OCI-M2 (cell line): Measurements from ENCODE around the gene TAF6L.
"Not testable (repeated sequence)": the region's sequence is repeated elsewhere in the genome, so short reads cannot be mapped to it uniquely, and the experiment has no call there.

Experiments
- DNase-seq: peaks from one replicate; lab custom pipeline; 2025; ENCODE audit not compliant: unreplicated experiment; lab: John Stamatoyannopoulos, UW

The TAF6L gene

DNA sequence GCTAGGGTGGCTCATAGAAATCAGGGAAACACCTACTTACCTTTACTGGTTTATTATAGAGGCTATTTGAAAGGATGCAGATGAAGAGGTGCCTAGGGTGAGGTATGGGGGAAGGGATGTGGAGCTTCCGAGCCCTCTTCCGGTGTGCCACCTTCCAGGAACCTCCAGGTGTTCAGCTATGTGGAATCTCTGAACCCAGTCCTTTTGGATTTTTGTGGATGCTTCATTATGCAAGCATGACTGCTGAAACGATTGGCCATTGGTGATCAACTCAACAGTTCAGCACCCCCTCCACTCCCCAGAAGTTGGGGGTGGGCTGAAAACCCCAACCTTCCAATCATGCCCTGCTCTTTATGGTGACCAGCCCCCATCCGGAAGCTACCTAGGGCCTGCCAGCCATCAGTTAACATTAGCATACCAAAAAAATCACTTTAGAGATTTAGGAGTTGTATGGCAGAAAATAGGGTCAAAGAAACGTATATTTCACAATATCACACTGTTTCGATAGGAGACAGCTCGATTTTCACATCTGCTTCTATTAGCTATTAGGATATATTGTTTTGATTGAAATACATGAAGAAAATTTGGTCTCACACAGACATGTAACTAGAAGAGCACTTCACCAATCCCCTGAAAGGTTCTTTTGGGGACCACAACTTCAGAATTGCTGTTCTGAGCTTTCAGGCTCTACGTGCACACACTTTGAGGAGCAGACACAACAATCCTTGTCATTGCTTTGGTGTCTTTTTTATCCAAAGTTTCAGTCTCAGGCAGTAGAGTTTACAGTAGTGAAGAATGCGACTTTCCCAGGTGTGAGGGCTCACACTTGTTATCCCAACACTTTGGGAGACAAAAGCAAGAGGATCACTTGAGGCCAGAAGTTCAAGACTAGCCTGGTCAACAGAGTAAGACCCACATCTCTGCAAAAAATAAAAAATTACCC is 13.1 kb upstream of the TAF6L start:
- DNase-seq = no peak

DNA sequence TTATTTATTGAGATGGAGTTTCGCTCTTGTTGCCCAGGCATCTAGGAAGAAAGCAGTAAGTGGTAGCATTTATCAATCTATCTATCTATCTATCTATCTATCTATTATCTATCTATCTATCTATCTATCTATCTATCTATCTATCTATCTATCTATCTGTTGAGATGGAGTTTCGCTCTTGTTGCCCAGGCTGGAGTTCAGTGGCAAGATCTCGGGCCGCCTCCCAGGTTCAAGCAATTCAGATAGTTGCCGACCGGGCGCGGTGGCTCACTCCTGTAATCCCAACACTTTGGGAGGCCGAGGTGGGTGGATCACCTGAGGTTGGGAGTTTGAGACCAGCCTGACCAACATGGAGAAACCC is 10.3 kb upstream of the TAF6L start:
- not testable (repeated sequence) for DNase-seq

DNA sequence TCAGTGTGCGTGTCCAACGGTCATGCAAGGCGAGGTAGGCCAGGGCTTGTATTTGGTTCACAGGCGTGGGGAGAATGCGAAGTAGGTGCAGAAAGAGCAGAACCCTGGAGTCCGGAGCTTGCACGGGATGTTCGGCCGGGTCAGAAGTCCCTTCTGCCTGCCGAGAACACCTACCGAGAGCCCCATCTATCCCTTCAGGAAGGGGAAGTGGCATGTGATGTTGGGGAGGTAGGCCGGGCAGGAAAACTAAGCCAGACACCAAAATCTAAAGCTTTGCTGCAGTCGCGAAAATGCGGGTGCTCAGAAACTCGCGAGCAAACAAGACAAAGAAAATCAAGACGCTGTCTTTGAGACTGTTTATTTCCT is 435 bp upstream of the TAF6L start:
- DNase-seq = no peak

DNA sequence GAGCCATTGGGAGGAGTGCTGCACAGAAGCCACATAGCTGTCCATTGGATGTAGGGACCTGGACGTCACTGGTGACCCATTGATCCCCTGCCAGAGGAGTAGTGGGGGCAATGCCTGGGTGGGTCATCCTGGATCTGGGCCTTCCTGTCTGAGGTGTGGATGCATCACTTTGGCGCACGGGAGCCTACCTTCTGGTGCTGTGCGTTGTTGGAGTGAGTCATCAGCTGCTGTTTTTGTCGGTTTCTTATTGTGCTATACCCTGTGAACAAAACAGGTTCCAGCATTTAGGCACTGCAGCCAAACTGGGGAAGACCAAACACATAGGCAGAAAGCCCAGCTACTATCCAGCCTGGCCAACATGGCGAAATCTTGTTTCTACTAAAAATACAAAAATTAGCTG is 3.2 kb downstream of the TAF6L start:
- DNase-seq = no peak

DNA sequence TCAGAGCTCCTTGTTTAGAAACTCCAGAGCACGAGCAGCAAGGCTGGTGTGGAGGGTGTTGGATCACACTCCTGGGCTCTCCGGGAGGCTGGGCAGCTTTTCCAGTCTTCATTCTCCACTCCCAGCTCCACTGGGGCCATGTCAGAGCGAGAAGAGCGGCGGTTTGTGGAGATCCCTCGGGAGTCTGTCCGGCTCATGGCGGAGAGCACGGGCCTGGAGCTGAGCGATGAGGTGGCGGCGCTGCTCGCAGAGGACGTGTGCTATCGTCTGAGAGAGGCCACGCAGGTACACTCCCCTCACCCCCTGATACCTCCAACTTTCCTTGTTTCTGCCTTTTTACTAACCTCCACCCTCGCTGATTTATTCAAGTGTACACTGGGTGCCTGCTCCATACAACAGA is 4.5 kb downstream of the TAF6L start:
- no peak for DNase-seq

DNA sequence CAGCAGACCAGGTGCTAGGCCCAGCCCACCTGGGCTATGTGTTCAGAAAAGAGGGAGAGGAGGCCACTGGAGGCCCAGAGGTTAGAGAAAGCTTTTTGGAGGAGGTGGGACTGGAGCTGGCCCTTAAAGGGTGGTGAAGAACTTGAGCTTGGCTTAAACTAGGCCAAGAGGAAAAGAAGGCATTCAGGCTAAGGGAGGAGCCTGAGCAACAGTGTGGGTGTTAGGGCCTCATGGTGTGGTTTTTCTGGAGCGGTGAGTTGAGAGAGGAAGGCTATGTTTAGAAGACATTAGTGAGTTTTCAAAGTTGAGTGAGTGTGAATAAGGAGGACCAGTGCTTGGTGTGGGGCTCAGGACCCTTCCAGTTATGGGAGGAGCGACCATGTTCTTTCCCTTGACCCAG is 6.2 kb downstream of the TAF6L start:
- DNase-seq = no peak

DNA sequence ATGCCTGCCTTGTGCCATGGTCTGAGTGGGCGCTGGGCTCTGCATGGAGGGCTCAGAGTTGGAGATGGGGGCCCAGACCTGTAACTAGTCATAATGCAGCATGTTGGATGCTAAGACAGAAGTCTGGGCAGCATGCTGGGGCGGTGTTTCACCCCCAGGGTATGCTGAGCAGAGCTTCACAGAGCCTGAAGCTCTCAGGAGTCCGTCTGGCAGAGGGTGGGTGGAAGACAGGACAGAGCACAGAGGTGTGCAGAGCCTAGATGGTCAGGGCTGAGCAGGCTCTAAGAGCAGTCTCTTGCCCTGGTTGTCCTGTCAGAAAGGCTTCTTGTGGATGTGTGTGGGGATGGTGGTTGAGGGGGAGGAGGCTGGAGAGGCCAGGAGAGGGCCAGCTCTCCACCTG is 7.2 kb downstream of the TAF6L start:
- DNase-seq = no peak

DNA sequence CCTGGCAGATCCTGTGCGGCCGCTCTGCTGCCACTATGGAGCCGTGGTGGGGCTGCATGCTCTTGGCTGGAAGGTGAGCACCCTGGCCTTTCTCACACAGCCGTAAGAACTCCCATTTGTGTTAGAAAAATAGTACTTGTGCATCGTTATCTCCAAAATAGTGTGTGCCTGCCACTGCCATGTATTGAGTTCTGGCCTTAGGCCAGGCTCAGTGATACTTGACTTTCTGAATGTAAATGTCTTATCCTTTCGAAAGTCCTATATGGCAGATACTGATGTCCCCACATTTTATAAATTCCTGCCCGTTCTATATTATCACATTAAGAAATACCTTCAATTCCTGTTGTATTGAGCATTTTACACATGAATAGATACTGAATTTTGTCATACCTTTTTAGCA is 11.6 kb downstream of the TAF6L start:
- no peak for DNase-seq

DNA sequence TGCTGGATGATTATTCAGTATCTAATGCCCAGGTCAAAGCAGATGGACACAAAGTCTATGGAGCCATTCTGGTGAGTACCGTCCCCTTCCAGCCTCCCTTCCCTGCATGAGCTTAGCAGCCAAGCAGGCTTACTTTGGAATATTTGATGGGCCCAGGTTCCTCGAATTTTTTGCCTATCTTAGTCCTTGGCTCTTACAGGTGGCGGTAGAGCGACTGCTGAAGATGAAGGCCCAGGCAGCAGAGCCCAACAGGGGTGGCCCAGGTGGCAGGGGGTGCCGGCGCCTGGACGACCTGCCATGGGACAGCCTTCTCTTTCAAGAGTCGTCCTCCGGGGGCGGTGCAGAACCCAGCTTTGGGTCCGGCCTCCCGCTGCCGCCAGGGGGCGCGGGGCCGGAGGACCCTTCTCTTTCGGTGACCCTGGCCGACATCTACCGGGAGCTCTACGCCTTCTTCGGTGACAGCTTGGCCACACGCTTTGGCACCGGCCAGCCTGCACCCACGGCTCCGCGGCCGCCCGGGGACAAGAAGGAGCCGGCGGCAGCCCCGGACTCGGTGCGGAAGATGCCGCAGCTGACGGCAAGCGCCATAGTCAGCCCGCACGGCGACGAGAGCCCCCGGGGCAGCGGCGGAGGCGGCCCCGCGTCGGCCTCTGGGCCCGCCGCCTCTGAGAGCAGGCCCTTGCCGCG is 15.3 kb downstream of the TAF6L start:
- peak; percentile 40 for DNase-seq

DNA sequence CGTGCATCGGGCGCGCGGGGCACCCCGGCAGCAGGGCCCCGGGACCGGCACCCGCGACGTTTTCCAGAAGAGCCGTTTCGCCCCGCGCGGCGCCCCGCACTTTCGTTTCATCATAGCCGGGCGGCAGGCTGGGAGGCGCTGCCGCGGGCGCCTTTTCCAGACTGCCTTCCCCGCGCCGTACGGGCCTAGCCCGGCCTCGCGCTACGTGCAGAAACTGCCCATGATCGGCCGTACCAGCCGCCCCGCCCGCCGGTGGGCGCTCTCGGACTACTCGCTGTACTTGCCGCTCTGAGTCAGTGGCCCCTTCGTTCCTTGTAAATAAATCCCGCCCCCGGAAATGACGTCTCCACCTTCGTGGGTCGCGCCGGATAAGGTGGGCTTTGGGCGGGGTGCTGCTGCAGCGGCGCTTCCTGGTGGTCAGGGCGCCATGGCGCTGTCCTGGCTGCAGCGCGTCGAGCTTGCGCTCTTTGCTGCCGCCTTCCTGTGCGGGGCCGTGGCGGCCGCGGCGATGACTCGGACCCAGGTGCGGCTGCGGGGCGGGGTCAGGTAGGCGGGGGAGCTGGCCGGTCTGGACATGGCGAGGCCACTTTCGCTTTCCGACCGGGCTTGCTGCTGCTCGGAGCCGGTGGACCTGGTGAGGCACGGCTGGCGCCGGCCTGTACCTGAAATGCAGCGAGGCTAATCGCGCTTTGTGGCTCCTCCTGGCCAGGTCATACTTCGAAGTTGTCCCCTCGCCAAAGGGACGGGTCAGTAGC is 16.0 kb downstream of the TAF6L start, which contains the start of gene TMEM179B:
TSS of gene TMEM179B (plus strand) at position 398 of the 755 bp plus-strand sequence. CDS start at position 428, 30 bp downstream.
- peak; percentile 61 for DNase-seq

DNA sequence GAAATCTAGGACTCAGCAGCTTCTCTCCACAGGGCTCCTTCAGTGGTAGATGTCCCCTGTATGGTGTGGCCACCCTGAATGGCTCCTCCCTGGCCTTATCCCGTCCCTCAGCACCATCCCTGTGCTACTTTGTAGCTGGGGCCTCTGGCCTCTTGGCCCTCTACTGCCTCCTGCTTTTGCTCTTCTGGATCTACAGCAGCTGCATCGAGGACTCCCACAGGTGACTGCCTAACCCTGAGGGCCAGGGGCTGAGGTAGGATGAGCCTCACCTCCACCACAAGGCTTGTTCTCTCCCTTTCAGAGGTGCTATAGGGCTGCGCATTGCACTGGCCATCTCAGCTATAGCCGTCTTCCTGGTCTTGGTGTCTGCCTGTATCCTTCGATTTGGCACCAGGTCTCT is 17.8 kb downstream of the TAF6L start:
- DNase-seq = no peak

DNA sequence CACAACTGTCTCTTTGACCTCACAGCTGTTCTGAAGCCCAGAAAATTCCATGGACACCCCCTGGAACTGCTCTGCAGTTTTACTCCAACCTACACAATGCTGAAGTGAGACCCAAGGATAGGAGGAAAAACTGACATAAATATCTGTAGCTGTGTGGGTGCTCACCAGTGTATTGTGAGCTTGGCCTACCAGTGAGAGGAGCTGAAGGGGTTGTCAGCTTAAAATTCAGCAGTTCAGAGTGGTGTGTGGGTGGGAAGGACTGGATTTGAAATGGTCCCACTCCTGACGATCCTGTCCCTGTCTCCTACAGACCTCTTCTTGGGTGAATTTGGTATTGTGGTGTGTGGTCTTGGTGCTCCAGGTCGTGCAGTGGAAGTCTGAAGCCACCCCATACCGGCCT is 18.4 kb downstream of the TAF6L start:
- no peak for DNase-seq

DNA sequence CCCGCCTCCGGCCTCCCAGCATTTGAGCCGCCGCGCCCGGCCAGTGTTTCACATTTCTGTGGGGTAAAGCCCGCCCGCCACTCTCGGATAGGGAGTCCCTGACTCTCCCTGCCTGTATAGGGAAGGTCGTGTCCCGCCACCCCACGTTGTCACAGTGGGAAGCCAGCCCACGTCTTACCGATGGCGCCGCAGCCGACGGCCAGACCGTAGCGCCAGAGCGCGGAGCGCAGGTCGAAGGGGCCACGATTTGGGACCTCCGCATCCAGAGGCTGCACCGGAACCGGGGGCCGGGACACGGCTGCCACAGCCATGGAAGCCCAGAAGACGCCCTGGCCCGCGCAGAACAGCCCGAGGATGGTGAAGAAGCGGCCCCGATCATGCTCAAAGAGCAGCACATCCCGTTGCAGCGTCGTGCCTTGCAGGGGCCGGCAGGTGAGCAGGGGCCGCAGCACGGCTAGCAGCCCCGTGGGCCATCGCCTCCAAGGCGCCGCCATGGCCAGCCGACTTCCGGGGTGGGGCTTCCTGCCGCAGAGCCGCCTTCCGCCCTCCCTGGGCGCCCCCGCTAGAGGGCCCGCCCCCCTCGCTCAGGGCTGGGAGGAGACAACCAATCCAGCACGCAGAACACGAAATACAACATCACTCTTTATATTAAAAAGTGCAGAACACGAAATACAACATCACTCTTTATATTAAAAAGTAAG is 20.5 kb downstream of the TAF6L start, which contains the start of gene TMEM223:
TSS of gene TMEM223 (minus strand) at position 506 of the 701 bp plus-strand sequence. CDS start at position 494, 12 bp downstream.
- peak; percentile 32 for DNase-seq

DNA sequence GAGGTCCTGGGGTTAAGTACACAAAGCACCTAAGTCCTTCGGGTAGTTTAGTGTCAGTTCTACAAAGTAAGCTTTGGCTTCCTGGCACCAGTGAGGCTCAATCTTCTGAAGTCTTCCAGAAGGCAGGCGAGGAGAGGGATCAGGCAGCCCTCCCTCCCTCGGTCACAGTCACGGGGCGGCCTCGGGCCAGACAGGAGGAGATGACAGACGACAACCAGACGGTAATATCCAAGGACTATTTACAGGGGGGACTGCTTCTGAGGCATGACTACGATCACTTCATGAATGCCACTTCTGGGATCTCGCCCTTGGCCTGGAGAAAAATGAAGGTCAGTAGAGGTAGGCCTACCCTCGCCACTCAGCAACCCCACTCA is 21.0 kb downstream of the TAF6L start:
- no peak for DNase-seq

DNA sequence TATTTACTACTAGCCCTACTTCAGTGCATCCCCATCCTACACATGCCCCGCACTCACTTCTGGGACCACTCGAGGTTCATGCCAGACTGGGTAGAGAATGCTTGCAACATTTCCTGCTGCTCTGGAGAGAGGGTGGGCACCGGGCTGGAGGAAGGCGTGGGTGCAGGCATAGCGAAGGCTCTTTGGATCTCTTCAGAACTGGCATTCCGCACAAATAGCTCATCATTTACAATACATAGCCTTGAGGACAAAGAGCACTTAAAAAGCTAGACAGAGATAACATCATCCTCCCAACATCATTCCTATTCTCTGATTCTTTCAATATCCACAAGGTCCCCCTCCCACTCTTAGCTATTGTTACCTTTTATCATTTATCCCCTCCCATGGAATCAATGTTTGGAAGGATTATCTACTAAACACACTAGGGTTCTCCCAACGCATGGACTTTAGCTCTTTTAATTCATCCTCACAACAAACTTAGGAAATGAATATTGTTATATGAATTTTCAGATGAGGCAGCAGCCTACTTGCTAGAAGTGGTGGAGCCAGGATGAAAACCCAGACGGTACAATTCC is 23.1 kb downstream of the TAF6L start:
- DNase-seq = no peak

DNA sequence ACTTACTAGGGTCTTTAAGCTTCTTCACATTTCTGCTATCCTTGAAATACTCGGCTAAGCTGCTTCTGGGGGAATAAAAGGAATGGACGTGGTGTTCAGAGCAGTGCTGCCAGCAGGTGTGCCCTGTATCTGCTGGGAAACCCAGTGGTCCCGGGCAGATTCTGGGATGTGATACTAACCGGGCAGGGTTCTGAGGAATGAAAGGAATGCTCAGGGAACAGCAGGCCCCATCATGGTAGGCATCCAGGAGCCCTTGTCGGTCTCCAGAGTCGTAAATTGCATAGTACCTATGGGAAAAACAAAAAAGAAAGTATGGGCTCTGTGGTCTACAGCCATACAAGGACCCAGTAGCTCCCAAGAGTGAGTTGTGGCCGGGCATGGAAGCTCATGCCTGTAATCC is 25.1 kb downstream of the TAF6L start:
- no peak for DNase-seq

DNA sequence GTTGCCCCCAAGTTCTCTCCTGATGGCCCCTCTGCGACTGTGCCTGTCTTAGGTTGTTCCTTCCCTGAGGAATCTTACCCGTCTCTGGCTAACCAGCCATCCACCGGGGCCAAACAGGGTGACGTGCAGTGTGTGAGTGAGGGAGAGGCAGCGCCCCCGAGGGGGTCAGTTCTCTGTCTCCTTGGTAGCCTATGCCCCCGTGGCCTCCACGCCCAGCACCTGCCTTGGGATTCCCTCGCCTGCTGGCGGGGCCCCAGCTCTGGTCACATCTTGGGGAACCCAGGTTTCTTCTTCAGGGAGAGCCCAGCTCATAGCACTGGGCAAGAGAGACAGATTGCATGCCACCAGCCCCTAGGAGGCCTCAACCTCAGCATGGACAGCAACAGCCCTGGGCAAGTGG is 28.3 kb downstream of the TAF6L start:
- no peak for DNase-seq

DNA sequence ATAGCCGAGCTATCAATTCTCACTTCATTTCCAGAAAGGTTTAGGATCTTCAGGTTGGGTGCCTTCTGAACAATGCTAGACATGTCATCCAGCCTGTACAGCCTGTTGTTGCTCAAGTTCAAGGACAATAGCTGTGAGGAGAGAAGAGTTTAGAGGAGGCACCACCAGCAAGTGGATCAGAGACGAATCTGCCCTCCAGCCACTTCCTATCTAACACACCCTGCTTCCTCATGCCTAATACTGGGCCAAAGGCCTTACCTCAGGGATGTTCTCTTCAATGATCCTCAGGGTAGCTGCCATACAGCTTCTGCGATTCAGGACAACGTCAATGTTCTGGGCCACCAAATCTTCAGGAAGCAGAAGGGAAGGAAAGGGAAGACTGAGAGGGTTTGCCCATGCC is 29.9 kb downstream of the TAF6L start:
- DNase-seq = no peak

DNA sequence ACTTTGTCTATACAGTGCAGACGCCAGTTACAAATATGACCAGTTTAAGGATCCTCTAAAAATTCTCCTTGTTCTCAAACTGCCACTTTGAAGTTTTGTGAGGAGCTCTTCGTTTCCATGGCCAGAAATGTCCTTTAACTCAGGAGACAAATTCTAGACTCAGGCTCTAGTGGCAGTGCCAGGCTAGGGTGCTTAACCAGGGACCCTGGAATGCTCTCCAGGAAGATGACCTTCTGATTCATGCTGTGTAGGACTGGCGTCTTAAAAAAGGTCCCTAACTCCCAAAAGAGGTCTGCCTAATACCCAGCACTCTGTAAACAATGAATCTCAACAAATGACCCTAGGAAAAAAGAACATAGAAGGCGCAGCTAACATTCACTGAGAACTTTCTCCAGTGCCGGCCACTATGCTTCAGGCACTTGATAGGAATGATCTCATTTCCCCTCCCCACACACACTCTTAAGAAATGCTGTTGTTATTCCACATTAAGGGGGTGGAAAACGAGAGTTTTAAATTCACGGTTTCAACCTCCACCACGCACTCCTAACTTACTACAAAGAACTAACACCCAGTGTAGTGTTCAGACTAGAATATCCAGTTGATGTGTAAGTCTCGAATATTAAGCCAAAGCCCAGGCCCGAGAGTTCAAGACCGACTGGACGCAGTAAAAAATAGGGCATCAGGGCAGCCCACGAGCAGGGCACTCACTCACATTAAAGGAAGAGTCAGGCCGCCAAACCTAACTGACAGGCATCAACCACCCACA is 33.3 kb downstream of the TAF6L start:
- DNase-seq = no peak
